Measurements from ENCODE around the gene ASTN1.

GRCh38 chr1:176944606-176945005 lies 219.9 kb downstream of the ASTN1 start:
- no peak for TF ChIP-seq PBX3 (IDR thresholded peaks at IDR 0.05)
- no peak for TF ChIP-seq EZH2phosphoT487 (IDR thresholded peaks at IDR 0.05; ENCODE audit: borderline replicate concordance, low read depth)
- TF ChIP-seq, protein P1, sequence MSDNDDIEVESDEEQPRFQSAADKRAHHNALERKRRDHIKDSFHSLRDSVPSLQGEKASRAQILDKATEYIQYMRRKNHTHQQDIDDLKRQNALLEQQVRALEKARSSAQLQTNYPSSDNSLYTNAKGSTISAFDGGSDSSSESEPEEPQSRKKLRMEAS (IDR thresholded peaks at IDR 0.05; ENCODE audit: low read depth) = no peak
